NCI-H2196 (cell line): ENCODE results near the gene PIK3R4.

Experiments
- DNase-seq: peaks from one replicate; lab custom pipeline; 2025; ENCODE audit not compliant: unreplicated experiment; lab: John Stamatoyannopoulos, UW

PIK3R4 gene

GRCh38 chr3:130741946-130742610 is 4.6 kb downstream of the PIK3R4 start:
- DNase-seq = no peak

- DNase-seq = no peak
These were observed 6.8 kb downstream of the PIK3R4 start for GRCh38 chr3:130739848-130740247.

- no peak for DNase-seq
These were observed 8.4 kb downstream of the PIK3R4 start for GRCh38 chr3:130738241-130738640.

GRCh38 chr3:130737622-130738021 is 9.0 kb downstream of the PIK3R4 start:
- no peak for DNase-seq

GRCh38 chr3:130733236-130733875 is 13.3 kb downstream of the PIK3R4 start:
- no peak for DNase-seq

- DNase-seq = no peak
These were observed 14.1 kb downstream of the PIK3R4 start for GRCh38 chr3:130732501-130732900.

GRCh38 chr3:130731817-130732216 is 14.8 kb downstream of the PIK3R4 start:
- DNase-seq = no peak

- DNase-seq = no peak
These were observed 17.5 kb downstream of the PIK3R4 start for GRCh38 chr3:130729154-130729553.

GRCh38 chr3:130728037-130728436 is 18.6 kb downstream of the PIK3R4 start:
- no peak for DNase-seq

- DNase-seq = no peak
These were observed 20.9 kb downstream of the PIK3R4 start for GRCh38 chr3:130725746-130726145.

- no peak for DNase-seq
These were observed 31.0 kb downstream of the PIK3R4 start for GRCh38 chr3:130715616-130716015.

- no peak for DNase-seq
These were observed 33.8 kb downstream of the PIK3R4 start for GRCh38 chr3:130712718-130713423.

GRCh38 chr3:130711565-130712324 is 34.9 kb downstream of the PIK3R4 start:
- no peak for DNase-seq

GRCh38 chr3:130709671-130710070 is 37.0 kb downstream of the PIK3R4 start:
- no peak for DNase-seq

- DNase-seq = no peak
These were observed 38.6 kb downstream of the PIK3R4 start for GRCh38 chr3:130707902-130708601.

GRCh38 chr3:130705501-130705900 is 41.1 kb downstream of the PIK3R4 start:
- peak; percentile 9 for DNase-seq

GRCh38 chr3:130702985-130703384 is 43.6 kb downstream of the PIK3R4 start:
- no peak for DNase-seq

- no peak for DNase-seq
These were observed 46.1 kb downstream of the PIK3R4 start for GRCh38 chr3:130700541-130700940.

GRCh38 chr3:130699765-130700164 is 46.9 kb downstream of the PIK3R4 start:
- DNase-seq = peak; percentile 21

GRCh38 chr3:130693314-130693713 is 53.3 kb downstream of the PIK3R4 start:
- DNase-seq = no peak

- no peak for DNase-seq
These were observed 54.2 kb downstream of the PIK3R4 start for GRCh38 chr3:130692455-130692854.
